GM18861 (cell line): ENCODE data around the gene KLHL21.
"Not testable (repeated sequence)": the region's sequence is repeated elsewhere in the genome, so short reads cannot be mapped to it uniquely, and the experiment has no call there.

Experiments used
- ATAC-seq: cut with Tn5 transposase; IDR thresholded peaks from one replicate; pipeline ENCODE4 v1.9.1; 2021; ENCODE audit not compliant: unreplicated experiment

Gene KLHL21

GRCh38 chr1:6600410-6601048, 2.1 kb downstream of the KLHL21 start:
- no peak for ATAC-seq

- not testable (repeated sequence) for ATAC-seq
These were observed 2.7 kb downstream of the KLHL21 start for GRCh38 chr1:6599991-6600390.

- ATAC-seq, result no peak
These were observed 3.3 kb downstream of the KLHL21 start for GRCh38 chr1:6599141-6599975.

- ATAC-seq, result no peak
These were observed 4.9 kb downstream of the KLHL21 start for GRCh38 chr1:6597777-6598131.

GRCh38 chr1:6596886-6597776, 5.5 kb downstream of the KLHL21 start:
- no peak for ATAC-seq

- no peak for ATAC-seq
These were observed 6.3 kb downstream of the KLHL21 start for GRCh38 chr1:6596351-6596750.

- ATAC-seq, result no peak
These were observed 7.5 kb downstream of the KLHL21 start for GRCh38 chr1:6594977-6595740.

GRCh38 chr1:6593810-6594209, 8.9 kb downstream of the KLHL21 start:
- ATAC-seq, result no peak

GRCh38 chr1:6592865-6593593, 9.6 kb downstream of the KLHL21 start:
- no peak for ATAC-seq

- no peak for ATAC-seq
These were observed 10.2 kb downstream of the KLHL21 start for GRCh38 chr1:6592441-6592840.

GRCh38 chr1:6591644-6592043, 11.0 kb downstream of the KLHL21 start:
- ATAC-seq, result no peak

GRCh38 chr1:6591222-6591621, 11.4 kb downstream of the KLHL21 start:
- ATAC-seq, result no peak

- no peak for ATAC-seq
These were observed 12.6 kb downstream of the KLHL21 start for GRCh38 chr1:6590046-6590445.

- no peak for ATAC-seq
These were observed 13.7 kb downstream of the KLHL21 start for GRCh38 chr1:6588893-6589520.

- ATAC-seq, result no peak
These were observed 14.4 kb downstream of the KLHL21 start for GRCh38 chr1:6588128-6588892.

GRCh38 chr1:6587261-6588005, 15.2 kb downstream of the KLHL21 start:
- ATAC-seq, result no peak

- ATAC-seq, result no peak
These were observed 16.3 kb downstream of the KLHL21 start for GRCh38 chr1:6586404-6586816.

GRCh38 chr1:6585841-6586240, 16.8 kb downstream of the KLHL21 start:
- ATAC-seq, result no peak
